NCI-H526 (cell line): ENCODE measurements around the gene PCDHB3.
A peak's percentile ranks its signal among the peaks of the same experiment; 100 is the strongest.
"Not testable (repeated sequence)": the region's sequence is repeated elsewhere in the genome, so short reads cannot be mapped to it uniquely, and the experiment has no call there.

ENCODE experiments used
- DNase-seq, 2 experiments: peaks; one replicate each; lab custom pipeline; 2025; lab: John Stamatoyannopoulos, UW

PCDHB3 gene

DNA sequence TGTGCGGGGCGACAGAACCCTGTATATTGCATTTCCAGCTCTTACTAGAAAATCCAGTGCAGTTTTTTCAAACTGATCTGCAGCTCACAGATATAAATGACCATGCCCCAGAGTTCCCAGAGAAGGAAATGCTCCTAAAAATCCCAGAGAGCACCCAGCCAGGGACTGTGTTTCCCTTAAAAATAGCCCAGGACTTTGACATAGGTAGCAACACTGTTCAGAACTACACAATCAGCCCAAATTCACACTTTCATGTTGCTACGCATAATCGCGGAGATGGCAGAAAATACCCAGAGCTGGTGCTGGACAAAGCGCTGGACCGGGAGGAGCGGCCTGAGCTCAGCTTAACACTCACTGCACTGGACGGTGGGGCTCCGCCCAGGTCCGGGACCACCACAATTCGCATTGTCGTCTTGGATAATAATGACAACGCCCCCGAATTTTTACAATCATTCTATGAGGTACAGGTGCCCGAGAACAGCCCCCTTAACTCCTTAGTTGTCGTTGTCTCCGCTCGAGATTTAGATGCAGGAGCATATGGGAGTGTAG lies 35.5 kb downstream of the PCDHB3 start:
- no peak for DNase-seq

DNA sequence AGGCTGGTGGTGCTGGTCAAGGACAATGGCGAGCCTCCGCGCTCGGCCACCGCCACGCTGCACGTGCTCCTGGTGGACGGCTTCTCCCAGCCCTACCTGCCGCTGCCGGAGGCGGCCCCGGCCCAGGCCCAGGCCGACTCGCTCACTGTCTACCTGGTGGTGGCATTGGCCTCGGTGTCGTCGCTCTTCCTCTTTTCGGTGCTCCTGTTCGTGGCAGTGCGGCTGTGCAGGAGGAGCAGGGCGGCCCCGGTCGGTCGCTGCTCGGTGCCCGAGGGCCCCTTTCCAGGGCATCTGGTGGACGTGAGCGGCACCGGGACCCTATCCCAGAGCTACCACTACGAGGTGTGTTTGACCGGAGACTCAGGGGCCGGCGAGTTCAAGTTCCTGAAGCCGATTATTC lies 37.1 kb downstream of the PCDHB3 start:
- not testable (repeated sequence) for DNase-seq

DNA sequence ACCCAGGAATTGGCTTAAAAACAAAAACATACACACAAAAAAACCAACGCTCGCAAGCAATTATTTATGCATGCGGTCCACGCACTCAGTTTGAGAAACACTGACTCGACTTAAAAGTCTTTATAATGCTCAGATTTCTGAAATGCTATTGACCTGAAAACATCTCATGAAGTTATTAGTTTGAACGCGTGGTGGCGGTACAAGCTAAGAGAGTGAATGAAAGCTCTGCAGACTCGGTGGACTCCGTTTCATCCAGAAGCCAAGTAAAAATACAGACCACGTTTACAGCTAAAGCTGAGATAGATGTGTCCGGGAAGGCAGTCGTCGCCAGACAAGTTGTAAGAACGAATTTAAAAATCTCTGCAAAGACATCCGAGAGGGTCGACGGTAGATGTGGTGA lies 49.5 kb downstream of the PCDHB3 start, which contains the start of gene PCDHB6:
Gene PCDHB6, plus strand, starts transcription at position 246 of the 400 bp plus-strand sequence. CDS start 201 bp downstream, outside the sequence.
- peak in 1 of 2 experiments; percentile 7 for DNase-seq

DNA sequence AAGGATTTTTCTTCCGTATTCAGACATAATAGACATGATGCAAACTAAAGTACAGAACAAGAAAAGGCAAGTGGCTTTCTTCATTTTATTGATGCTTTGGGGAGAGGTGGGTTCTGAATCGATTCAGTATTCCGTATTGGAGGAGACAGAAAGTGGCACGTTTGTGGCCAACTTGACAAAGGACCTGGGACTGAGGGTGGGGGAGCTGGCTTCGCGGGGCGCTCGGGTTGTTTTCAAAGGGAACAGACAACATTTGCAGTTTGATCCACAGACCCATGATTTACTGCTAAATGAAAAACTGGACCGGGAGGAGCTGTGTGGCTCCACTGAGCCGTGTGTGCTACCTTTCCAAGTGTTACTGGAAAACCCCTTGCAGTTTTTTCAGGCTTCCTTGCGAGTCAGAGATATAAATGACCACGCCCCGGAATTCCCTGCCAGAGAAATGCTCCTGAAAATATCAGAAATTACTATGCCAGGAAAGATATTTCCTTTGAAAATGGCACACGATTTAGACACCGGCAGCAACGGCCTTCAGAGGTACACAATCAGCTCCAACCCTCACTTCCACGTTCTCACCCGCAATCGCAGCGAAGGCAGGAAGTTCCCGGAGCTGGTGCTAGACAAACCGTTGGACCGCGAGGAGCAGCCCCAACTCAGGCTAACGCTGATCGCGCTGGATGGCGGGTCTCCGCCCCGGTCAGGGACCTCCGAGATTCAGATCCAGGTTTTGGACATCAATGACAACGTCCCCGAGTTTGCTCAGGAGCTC lies 50.1 kb downstream of the PCDHB3 start:
- DNase-seq, result no peak

DNA sequence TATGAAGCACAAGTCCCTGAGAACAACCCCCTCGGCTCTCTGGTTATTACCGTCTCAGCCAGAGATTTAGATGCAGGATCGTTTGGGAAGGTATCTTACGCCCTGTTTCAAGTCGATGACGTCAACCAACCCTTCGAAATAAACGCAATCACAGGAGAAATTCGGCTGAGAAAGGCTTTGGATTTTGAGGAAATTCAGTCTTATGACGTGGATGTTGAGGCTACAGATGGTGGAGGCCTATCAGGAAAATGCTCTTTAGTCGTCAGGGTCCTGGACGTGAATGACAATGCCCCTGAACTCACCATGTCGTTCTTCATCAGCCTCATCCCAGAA lies 50.7 kb downstream of the PCDHB3 start:
- no peak for DNase-seq

DNA sequence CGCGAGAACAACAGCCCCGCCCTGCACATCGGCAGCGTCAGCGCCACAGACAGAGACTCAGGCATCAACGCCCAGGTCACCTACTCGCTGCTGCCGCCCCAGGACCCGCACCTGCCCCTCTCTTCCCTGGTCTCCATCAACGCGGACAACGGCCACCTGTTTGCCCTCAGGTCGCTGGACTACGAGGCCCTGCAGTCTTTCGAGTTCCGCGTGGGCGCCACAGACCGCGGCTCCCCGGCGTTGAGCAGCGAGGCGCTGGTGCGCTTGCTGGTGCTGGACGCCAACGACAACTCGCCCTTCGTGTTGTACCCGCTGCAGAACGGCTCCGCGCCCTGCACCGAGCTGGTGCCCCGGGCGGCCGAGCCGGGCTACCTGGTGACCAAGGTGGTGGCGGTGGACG lies 51.4 kb downstream of the PCDHB3 start:
- DNase-seq, result not testable (repeated sequence)

DNA sequence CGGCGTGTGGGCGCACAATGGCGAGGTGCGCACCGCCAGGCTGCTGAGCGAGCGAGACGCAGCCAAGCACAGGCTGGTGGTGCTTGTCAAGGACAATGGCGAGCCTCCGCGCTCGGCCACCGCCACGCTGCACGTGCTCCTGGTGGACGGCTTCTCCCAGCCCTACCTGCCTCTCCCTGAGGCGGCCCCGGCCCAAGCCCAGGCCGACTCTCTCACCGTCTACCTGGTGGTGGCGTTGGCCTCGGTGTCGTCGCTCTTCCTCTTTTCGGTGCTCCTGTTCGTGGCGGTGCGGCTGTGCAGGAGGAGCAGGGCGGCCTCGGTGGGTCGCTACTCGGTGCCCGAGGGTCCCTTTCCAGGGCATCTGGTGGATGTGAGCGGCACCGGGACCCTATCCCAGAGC lies 51.8 kb downstream of the PCDHB3 start:
- not testable (repeated sequence) for DNase-seq
